HG03354 (cell line): ENCODE data around the gene ANKS1A.
"Not testable (repeated sequence)": the region's sequence is repeated elsewhere in the genome, so short reads cannot be mapped to it uniquely, and the experiment has no call there.

ENCODE experiments used
- ATAC-seq: cut with Tn5 transposase; IDR thresholded peaks from one replicate; pipeline ENCODE4 v1.9.1; 2021; ENCODE audit warnings: mild to moderate bottlenecking; ENCODE audit not compliant: unreplicated experiment, poor library complexity, severe bottlenecking

The ANKS1A gene

GRCh38 chr6:35120746-35121145 is 231.7 kb downstream of the ANKS1A start:
- no peak for ATAC-seq

- no peak for ATAC-seq
Observed at GRCh38 chr6:35124356-35124755, 235.3 kb downstream of the ANKS1A start.

GRCh38 chr6:35128042-35128441 is 239.0 kb downstream of the ANKS1A start:
- ATAC-seq: no peak

GRCh38 chr6:35128496-35128895 is 239.4 kb downstream of the ANKS1A start:
- no peak for ATAC-seq

GRCh38 chr6:35136185-35136584 is 247.1 kb downstream of the ANKS1A start:
- no peak for ATAC-seq

GRCh38 chr6:35138191-35138590 is 249.1 kb downstream of the ANKS1A start:
- not testable (repeated sequence) for ATAC-seq

GRCh38 chr6:35139470-35139869 is 250.4 kb downstream of the ANKS1A start:
- ATAC-seq: no peak

- no peak for ATAC-seq
Observed at GRCh38 chr6:35139924-35140638, 251.0 kb downstream of the ANKS1A start.

GRCh38 chr6:35140639-35141006 is 251.6 kb downstream of the ANKS1A start:
- ATAC-seq: no peak
